C4-2B (cell line): ENCODE data around the gene DOCK11.
"Not testable (repeated sequence)": the region's sequence is repeated elsewhere in the genome, so short reads cannot be mapped to it uniquely, and the experiment has no call there.

Experiments
- H3K27ac ChIP-seq: fragments of 450-650 bp; 2 replicates; pipeline ENCODE4 v1.5.1; 2017
- CTCF ChIP-seq: fragments of 450-650 bp; conservative IDR thresholded peaks from 2 replicates; pipeline ENCODE4 v1.5.1; 2017; ENCODE audit warnings: mild to moderate bottlenecking
- ZFX ChIP-seq: fragments of 450-650 bp; IDR thresholded peaks from 2 replicates; pipeline ENCODE4 v1.6.1; 2017

Gene DOCK11

GRCh38 chrX:118730500-118731247, 235.1 kb downstream of the DOCK11 start:
- no peak overlapping the region for H3K27ac ChIP-seq
- no peak for TF ChIP-seq CTCF

- H3K27ac ChIP-seq = not testable (repeated sequence)
These were observed 236.9 kb downstream of the DOCK11 start for GRCh38 chrX:118732551-118732950.

- no peak overlapping the region for H3K27ac ChIP-seq
- TF ChIP-seq ZFX = no peak
- TF ChIP-seq CTCF = no peak
These were observed 239.3 kb downstream of the DOCK11 start for GRCh38 chrX:118734909-118735308.
